Breast epithelium (tissue), 3 donors: ENCODE measurements around the gene JPH3.

Experiments used
- CTCF ChIP-seq, 3 donors: fragments of 450-650 bp; IDR thresholded peaks; one replicate each; pipeline ENCODE4 v1.5.1; 2016 to 2017; ENCODE audit warnings: antibody characterized with exemption in 3 of 3, mild to moderate bottlenecking in 3 of 3, moderate library complexity in 3 of 3
- POLR2AphosphoS5 ChIP-seq, 3 donors: sonication (generic); formaldehyde crosslinking; IDR thresholded peaks; one replicate each; pipeline ENCODE4 v1.6.1; 2017; ENCODE audit warnings: antibody characterized with exemption in 3 of 3

- TF ChIP-seq CTCF (IDR thresholded peaks at IDR 0.05), result no peak
- no peak for TF ChIP-seq POLR2AphosphoS5 (IDR thresholded peaks at IDR 0.05)
These were observed 14.7 kb upstream of the JPH3 start for GRCh38 chr16:87587636-87588035.
